GM21825 (cell line): ENCODE measurements around the gene ZNF18.
"Not testable (repeated sequence)": the region's sequence is repeated elsewhere in the genome, so short reads cannot be mapped to it uniquely, and the experiment has no call there.

Source experiments
- ATAC-seq: cut with Tn5 transposase; IDR thresholded peaks from one replicate; pipeline ENCODE4 v1.9.1; 2021; ENCODE audit warnings: mild to moderate bottlenecking, moderate library complexity; ENCODE audit not compliant: unreplicated experiment

The ZNF18 gene

DNA sequence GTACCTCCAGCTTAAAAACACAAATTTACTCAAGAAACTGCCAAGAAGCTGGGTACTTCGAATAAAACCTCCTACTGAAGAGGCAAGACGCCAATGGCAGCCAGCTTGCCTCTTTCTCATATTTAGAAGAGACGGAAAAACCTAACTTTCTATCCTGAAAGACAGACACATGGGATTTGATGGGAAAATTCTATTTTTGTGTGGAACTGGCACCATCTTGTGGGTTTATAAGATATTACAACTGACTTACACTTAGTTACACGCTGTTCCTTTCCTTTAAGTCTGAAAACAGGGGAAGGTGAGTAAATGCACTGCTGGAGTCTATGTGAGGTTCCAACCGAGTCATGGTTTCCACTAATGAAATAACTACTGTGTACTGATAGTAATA is 10.3 kb downstream of the ZNF18 start:
- ATAC-seq = no peak

DNA sequence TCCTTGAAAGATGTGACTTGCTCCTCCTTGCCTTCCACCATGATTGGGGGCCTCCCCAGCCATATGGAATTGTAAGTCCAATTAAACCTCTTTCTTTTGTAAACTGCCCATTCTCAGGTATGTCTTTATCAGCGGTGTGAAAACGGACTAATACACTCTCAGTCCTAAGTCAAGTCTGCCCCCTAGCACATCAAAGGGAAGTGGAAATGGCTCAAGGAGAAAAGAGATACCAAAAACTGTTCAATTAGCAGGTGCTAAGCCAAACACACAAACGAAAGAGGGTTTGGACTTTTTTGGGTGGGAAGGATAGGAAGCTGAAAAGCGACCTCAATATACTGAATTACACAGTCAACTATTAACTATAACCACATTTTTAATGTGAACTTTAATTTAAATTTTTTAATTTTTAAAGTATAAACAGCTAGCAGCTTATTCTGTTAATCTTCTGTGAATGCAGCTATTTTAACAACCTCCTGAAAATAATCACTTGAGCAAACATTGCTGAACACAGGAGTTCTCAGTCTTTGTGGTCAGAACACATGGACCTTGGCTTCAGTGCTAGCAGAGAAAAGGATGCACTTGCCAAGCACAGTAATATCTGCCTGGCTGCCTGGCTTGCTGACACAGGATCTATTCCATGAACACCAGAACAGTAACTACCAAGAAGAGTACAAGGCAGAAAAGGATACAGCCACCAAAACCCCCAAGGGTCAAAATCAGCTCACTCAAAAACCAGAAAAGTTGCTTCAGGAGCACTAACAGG is 10.9 kb downstream of the ZNF18 start:
- no peak for ATAC-seq

DNA sequence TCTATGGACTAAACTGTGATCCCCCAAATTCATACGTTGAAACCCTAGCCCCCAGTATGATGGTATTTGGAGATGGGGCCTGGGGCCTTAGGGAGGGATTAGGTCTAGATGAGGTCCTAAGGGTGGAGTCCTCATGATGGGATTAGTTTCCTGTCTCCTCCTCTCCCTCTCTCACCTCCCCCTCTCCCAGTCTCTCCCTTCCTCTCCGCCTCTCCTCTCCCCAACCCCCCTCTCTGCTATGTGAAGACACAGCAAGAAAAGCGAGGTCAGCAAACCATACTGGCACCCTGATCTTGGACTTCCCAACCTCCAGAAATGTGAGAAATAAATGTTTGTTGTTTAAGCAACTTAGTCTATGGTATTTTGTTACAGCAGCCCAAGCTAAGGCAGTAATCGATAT is 15.4 kb downstream of the ZNF18 start:
- ATAC-seq = no peak

DNA sequence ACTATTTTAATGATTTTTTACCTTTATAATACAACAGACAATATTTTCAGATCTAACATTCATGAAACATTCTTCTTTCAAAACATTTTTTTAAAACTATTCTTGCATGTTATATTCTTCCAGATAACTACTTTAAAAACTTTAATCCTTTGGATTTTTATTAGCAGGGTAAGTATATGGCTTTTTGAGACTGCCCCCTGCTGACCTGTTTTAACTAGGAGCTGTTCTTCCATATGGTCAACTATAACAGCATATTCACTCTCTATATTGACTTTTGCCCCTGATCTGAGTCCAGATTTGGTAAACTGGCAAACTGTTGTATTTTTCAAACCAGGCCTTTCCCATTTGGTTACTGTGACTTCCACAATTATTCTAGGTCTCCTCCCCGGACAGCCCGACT is 16.5 kb downstream of the ZNF18 start:
- no peak for ATAC-seq

DNA sequence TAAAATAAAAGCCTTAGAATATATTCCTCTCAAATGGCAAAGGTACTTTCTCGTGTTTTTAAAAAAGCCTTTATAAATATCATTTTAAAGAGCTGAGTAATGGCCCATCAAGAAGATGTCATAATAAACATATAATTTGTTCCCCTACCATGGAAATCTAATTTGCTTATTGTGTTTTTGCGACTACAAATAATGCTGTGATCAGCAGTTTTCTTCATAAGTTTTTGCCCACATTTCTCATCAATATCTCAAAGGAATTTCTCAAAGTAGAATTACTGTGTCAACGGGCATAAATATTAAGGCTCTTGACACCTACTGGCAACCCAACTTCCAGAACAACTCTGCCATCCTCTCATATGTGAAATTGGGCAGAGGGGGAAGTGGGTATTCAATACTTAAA is 17.5 kb downstream of the ZNF18 start:
- ATAC-seq = no peak

DNA sequence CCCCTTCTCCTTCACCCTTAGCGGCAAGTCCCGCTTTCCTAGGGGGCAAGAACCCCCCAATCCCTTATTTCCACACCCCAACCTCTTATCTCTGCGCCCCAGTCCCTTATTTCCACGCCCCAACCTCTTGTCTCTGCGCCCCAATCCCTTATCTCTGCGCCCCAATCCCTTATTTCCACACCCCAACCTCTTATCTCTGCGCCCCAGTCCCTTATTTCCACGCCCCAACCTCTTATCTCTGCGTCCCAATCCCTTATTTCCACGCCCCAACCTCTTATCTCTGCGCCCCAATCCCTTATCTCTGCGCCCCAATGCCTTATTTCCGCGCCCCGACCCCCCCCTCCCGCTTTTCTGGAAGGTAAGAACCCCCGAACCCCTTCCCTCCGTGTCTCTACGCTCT is 24.5 kb downstream of the ZNF18 start:
- not testable (repeated sequence) for ATAC-seq

DNA sequence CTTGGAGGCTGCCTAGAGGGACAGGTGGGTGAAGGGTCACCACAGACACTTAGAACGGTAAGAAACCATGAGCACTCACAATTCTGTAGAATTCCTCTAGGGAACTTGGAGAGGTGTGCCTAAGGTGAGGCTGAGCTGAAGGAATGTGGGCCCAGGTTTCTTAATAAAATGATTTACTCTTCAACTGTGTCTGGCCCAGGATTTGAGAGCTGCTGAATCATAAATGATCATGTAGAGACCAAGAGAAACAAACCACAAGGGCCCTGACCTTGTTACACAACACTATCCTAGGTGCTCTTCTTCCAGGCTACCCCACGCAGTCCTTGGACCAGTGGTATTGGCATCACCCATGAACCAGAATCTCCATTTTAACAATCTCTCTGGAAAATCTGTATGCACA is 27.7 kb downstream of the ZNF18 start:
- ATAC-seq = no peak

DNA sequence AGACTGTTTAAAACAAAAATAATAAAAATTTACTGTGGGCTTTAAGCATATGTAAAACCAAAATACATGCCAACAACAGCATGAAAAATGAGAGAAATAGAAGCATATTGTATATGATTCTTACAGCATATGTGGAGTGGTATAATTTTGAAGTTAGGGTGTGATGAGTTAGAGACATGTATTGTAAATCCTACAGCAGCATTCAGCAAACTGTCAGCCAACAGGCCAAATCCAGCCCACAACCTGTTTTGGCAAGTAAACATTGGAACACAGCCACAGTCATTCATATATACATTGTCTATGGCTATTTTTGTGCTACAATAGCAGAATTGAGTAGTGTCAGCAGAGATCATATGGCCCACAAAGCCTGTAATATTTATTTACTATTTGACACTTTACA is 42.3 kb downstream of the ZNF18 start:
- ATAC-seq = no peak

DNA sequence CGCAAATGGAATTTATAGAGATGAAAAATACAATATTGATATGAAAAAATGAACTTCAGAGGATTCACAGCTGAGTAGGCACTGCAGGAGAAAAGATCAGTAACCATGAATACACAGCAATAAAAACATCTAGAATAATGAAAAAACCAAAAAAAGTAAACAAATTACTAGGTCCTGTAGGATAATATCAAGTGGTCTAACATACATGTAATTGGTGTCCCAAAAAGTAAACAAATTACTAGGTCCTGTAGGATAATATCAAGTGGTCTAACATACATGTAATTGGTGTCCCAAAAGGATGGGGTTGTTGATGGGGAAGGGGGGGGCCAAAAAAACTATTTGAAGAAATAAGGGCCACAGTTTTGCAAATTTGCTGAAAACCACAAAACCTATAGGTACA is 43.4 kb downstream of the ZNF18 start:
- ATAC-seq = no peak

DNA sequence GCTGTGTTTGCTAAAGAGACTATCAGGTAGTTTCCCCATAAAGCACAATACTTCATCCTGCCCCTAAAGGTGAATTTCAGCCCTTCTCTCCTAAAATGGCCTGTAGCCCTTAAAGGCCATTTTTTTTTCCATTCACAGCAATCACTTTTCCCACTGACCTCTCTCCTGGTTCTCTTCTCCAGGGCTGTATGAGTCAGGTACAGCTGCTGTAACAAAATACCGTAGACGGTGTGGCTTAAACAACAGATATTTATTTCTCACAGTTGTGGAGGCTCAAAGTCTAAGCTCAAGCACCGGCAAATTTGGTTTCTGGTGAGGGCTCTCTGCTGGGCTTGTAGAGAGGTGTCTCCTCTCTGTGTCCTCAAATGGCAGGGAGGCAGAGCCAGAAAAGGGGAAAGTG is 44.7 kb downstream of the ZNF18 start:
- ATAC-seq = no peak

DNA sequence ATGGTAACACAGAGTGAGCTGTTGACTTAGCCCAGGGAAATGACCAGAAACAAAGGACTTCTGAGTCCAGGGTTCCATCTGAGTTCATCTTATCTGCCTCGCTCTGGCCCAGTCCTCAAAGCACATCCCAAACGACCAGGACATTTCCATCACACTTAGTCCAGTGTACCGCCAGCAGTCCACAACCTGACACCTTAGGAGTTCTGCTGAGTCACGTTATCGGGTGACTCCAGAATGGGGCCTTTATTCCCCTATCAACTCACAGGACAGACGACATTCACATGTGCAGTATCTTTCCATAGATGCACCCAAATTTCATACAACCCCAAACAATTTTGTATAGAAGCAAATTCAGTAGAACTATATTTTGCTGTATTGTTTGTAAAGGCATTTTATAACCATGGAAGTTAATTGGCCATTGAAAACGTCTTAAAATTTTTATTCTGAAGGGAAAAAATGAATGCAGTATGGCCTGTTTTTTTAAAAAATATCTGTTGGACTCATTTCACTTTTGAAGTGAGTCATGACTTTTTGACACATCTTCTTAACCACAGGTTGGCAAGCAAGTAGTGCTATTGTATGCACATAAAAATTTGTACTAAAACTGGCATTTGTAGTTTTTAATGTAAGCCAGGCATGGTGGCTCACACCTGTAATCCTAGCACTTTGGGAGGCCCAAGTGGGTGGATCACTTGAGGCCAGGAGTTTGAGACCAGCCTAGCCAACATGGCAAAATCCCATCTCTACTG is 46.3 kb downstream of the ZNF18 start:
- ATAC-seq = no peak

DNA sequence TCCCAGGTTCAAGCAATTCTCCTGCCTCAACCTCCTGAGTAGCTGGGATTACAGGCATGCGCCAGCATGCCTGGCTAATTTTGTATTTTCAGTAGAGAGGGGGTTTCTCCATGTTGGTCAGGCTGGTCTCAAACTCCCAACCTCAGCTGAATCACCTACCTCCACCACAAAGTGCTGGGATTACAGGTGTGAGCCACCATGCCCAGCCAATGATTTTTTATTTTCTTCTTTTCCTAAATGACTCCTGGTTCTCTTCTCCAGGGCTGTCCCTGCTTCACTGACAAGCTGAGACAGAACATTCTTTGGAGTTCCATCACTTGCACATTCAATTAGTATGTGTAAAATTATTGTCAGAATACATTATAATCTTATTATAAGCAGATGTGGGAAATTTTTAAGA is 47.7 kb downstream of the ZNF18 start:
- not testable (repeated sequence) for ATAC-seq

DNA sequence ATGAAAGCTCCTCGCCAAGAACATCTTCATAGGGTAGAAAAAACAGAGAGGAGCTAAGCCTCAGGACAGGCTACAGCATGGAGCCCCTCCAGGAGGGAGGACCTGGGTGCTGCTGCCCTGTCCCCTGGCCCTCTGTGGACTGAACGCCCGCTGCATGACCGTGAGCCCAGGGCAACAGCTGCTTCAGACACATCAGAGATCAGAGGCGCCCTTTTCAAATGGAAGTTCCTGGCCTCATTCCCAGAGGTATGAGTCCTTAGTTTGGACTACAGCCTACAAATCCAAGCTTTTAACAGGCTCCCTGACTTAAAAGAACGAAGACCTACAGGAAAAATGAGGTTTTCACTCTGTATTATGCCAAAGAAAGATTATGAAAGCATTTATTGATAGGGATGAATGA is 48.5 kb downstream of the ZNF18 start:
- no peak for ATAC-seq

DNA sequence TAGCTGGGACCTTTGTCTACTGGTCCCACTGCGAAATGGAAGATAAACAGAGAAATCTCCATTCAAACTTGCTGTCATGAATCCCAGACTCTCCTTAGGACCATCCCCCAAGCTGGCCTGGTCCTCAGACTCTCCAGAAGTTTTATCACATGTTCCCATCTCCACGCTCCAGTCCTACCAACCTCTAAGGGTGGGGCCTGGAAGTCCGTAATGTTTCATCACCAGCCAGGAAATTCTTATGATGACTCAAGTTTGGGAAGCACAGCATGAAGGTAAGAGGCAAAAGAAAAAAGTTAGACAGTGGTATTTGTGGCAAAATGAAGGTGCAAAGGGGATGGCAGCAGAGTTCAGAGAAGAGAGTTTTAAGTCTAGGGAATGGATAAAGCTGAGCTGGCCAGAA is 52.7 kb downstream of the ZNF18 start:
- no peak for ATAC-seq

DNA sequence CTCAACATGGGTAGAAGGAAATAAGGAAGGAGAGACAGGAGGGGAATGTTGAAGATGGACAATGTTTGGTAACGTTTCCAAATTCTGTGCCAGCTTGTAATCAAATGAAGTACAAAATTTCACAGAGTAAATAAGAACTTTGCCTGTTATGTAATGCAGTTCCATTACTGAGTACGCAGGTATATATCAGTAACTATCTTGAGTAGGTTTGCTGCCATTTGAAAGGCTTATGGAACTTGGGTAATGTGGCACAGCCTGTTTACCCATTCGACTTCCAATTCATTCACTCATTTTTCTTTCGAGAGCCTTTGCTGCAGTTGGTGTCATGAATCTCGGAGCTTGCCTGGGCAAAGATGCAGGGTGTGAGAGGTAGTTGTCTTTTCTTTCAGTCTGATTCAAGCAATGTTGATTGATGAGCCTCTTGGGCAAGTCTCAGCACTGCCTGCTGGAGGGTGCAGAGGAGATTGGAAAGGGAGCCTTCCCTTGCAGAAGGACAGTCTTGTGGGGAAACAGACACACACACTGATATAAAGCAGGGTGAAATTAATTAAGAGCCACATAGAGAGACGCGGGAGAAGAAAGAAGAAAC is 53.4 kb downstream of the ZNF18 start:
- ATAC-seq = no peak

DNA sequence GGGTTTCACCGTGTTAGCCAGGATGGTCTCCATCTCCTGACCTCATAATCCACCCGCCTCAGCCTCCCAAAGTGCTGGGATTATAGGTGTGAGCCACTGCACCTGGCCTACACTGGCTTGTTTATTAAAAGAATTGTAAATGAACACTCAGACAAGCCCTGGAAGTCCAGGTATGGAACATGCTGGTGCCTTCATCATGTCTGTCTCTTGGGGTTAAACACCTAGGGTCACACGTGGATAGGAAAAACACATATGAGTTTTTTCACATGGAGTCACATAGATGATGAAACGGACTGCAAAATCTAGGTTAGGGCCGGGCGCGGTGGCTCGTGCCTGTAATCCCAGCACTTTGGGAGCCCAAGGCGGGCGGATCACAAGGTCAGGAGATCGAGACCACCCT is 54.2 kb downstream of the ZNF18 start:
- ATAC-seq = not testable (repeated sequence)

DNA sequence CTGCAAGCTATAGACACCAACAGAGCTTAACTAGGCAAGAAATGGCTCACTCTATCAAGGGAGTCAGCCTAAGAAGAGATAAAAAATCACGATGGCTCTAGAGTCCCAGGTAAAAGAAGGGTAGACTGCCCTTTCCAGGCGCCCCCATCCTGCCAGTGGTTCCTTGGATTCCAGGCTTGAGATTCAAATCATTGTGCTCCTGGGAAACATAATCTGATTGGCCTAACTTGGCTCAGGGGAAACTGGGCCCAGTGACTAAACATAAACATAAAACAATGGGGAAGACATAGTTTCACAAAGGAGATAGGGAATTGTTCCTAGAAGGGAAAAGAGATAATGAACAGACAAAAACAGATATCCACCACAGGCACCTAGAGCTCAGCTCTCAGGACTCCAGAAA is 56.4 kb downstream of the ZNF18 start:
- ATAC-seq = no peak

DNA sequence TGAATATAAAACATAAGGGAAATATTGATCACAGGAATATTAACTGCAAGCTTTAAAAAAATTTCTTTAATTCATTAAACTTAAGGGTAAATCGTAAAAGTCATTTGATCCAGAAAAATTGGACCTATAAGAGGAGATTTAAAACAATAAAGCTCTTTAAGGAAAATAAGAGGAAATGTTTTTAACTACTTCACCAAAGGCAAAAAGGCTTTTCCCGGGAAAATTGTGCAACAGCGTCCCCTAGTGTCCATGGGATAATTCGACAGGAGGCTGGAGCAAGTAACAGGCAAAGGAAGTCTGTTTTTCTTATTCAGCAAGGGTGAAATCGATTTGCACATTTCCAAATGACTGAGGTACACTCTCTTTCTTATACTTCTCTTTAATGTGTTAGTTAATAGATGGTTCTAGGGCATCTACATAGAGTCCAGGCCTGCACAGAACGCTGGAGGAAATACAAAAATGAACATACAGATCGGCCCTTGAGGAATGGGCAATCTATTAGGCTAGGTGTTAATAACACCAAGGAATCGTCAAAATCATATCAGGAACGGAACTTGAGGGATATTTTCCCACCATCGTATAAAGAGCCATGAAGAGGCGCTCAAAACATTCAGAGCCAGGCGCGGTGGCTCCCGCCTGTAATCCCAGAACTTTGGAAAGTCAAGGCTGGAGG is 61.4 kb downstream of the ZNF18 start:
- ATAC-seq = no peak

DNA sequence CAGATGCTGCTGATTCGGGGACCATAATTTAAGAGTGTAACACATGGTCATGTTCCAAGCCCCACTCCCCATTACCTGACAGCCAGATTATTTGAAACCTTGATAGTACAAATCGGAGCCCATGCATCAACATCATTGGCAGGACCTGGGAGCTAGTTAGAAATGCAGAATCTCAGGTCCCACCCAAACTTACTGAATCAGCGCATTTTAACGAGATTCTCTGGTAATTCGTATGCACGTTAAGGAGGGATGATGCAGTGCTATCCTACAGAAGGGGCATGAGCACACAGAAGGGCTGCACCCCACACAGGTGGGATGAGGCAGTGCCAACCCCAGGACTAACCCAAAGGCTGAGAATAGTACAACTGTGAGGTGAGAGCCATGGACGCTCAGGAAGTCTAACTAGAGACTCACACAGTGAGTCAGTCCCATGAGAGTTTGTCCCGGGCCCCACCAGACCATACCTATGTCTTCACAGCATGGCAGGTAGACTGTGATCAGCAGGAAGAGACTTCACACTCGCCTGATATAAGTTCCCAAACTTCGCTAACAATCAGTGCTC is 64.9 kb downstream of the ZNF18 start:
- ATAC-seq = no peak

DNA sequence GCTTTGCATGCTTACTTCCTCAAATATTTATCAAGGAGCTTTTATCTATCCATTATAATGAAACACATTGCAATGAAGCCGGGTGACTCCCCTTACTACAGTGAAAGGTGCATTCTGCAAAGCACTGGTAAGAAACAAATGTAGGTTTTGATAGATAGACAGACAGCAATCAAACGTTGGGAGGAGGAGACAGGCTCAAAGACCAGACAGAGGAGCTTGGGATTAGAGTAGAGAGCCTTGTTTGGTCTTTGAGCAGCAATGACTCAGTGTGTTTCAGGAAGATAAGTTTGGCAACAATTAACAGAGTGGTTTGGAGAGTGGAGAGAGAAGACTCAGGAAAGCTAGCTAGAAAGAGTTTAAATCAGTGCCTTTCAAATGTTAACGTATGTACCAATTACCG is 68.8 kb downstream of the ZNF18 start:
- ATAC-seq = no peak
